Measurements from ENCODE around the gene PLA2G4B.

GRCh38 chr15:41883484-41883825 is 44.8 kb downstream of the PLA2G4B start:
- TF ChIP-seq, protein P1, sequence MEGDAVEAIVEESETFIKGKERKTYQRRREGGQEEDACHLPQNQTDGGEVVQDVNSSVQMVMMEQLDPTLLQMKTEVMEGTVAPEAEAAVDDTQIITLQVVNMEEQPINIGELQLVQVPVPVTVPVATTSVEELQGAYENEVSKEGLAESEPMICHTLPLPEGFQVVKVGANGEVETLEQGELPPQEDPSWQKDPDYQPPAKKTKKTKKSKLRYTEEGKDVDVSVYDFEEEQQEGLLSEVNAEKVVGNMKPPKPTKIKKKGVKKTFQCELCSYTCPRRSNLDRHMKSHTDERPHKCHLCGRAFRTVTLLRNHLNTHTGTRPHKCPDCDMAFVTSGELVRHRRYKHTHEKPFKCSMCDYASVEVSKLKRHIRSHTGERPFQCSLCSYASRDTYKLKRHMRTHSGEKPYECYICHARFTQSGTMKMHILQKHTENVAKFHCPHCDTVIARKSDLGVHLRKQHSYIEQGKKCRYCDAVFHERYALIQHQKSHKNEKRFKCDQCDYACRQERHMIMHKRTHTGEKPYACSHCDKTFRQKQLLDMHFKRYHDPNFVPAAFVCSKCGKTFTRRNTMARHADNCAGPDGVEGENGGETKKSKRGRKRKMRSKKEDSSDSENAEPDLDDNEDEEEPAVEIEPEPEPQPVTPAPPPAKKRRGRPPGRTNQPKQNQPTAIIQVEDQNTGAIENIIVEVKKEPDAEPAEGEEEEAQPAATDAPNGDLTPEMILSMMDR (conservative IDR thresholded peaks at IDR 0.05): no peak
- TF ChIP-seq EZH2 (IDR thresholded peaks at IDR 0.05; ENCODE audit: low read depth): no peak

All from PC-9 (cell line).